Forelimb muscle (tissue), 1 donor: Measurements from ENCODE around the gene VANGL1. TPM values are rescaled to one million over a fixed set of nuclear protein-coding genes. Genes with fewer than 3 reads are reported as not detected.

Source experiments
- DNase-seq: peaks from one replicate; pipeline ENCODE4 v3.0.0-alpha.2; 2013; ENCODE audit warnings: low read depth
- polyA plus RNA-seq: library from polyadenylated mRNA; unstranded; fragments of 120-200 nt; gene quantifications from one replicate; pipeline ENCODE4 v1.2.1, GENCODE V29; 2013; ENCODE audit not compliant: insufficient read length

Gene VANGL1
- polyA plus RNA-seq, 1 donor, result 5.9 TPM

- DNase-seq, result no peak
Measured at GRCh38 chr1:115744646-115745275, 103.0 kb downstream of the VANGL1 start.

GRCh38 chr1:115746021-115746690 lies 104.4 kb downstream of the VANGL1 start:
- no peak for DNase-seq

Other genes with a start within 250 kb of the VANGL1 start
- 914 TPM for gene CASQ2, start 126.7 kb downstream of the VANGL1 start, polyA plus RNA-seq
- not detected for gene NHLH2, start 199.2 kb downstream of the VANGL1 start, polyA plus RNA-seq